Loucy (cell line): ENCODE results near the gene SYMPK.

Experiments used
- CTCF ChIP-seq: fragments of 200-600 bp; sonication (generic); conservative IDR thresholded peaks from 2 replicates; pipeline ENCODE4 v1.5.1; 2014; ENCODE audit warnings: mild to moderate bottlenecking, antibody characterized with exemption, low read length
- EZH2phosphoT487 ChIP-seq: fragments of 200-600 bp; IDR thresholded peaks from 2 replicates; pipeline ENCODE4 v1.6.1; 2018; ENCODE audit warnings: antibody characterized with exemption, mild to moderate bottlenecking, moderate library complexity, borderline replicate concordance

DNA sequence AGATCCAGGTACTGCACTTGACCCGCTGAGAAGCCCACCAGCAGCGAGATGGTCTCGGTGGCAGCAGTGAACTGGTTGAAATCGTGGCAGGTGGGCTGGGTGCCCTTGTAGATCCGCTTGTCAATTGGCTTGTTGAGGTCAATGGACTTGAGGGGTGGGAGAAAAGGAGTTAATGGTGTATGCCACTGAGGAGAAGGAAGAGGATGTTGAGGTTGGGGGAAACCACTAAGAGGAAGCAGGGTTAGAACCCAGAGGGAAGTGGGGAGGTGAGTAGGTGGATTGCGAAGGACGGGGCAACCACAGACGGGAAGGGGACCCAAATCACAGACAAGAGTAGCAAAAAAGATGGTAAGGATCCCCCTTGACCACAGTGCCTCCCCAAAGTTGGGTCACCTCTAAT is 72.0 kb downstream of the SYMPK start:
- no peak for TF ChIP-seq CTCF
- TF ChIP-seq EZH2phosphoT487 = peak; percentile 79
